Cerebellar nuclear complex (tissue), 1 donor: Measurements from ENCODE around the gene SLC16A5.
"Not testable (repeated sequence)": the region's sequence is repeated elsewhere in the genome, so short reads cannot be mapped to it uniquely, and the experiment has no call there.

Experiments
- DNase-seq, 2 experiments: peaks; one replicate each; lab custom pipeline; 2025; lab: John Stamatoyannopoulos, UW

SLC16A5 gene

GRCh38 chr17:75133001-75133400, 45.2 kb downstream of the SLC16A5 start:
- DNase-seq, result no peak

- DNase-seq, result not testable (repeated sequence)
These were observed 46.0 kb downstream of the SLC16A5 start for GRCh38 chr17:75133607-75134347.

GRCh38 chr17:75135452-75135851, 47.7 kb downstream of the SLC16A5 start:
- DNase-seq, result no peak

- DNase-seq, result no peak
These were observed 48.2 kb downstream of the SLC16A5 start for GRCh38 chr17:75135946-75136345.

- DNase-seq, result not testable (repeated sequence)
These were observed 50.0 kb downstream of the SLC16A5 start for GRCh38 chr17:75137762-75138161.

- no peak for DNase-seq
These were observed 50.8 kb downstream of the SLC16A5 start for GRCh38 chr17:75138519-75138918.

GRCh38 chr17:75142236-75142971, 54.6 kb downstream of the SLC16A5 start:
- DNase-seq, result no peak

GRCh38 chr17:75144816-75145512, 57.2 kb downstream of the SLC16A5 start:
- DNase-seq, result no peak

- no peak for DNase-seq
These were observed 58.8 kb downstream of the SLC16A5 start for GRCh38 chr17:75146592-75146991.

- DNase-seq, result no peak
These were observed 60.3 kb downstream of the SLC16A5 start for GRCh38 chr17:75147878-75148546.

- no peak for DNase-seq
These were observed 64.2 kb downstream of the SLC16A5 start for GRCh38 chr17:75151930-75152329.

GRCh38 chr17:75152523-75152921, 64.8 kb downstream of the SLC16A5 start:
- DNase-seq, result no peak

GRCh38 chr17:75152922-75153779, 65.4 kb downstream of the SLC16A5 start:
- peak in 1 of 2 experiments; percentile 34 for DNase-seq

GRCh38 chr17:75153780-75154194, 66.0 kb downstream of the SLC16A5 start:
- DNase-seq, result no peak

- DNase-seq, result peak; percentile 93 to 97
These were observed 66.7 kb downstream of the SLC16A5 start, which contains the start of gene JPT1 for GRCh38 chr17:75154195-75155106. Gene JPT1, minus strand, starts transcription at chr17:75154512. Its CDS starts 115 bp downstream, at chr17:75154397.

GRCh38 chr17:75155191-75155601, 67.4 kb downstream of the SLC16A5 start:
- DNase-seq, result no peak
